C4-2B (cell line): ENCODE data around the gene MTFR1L.

Experiments
- H3K27ac ChIP-seq: fragments of 450-650 bp; 2 replicates; pipeline ENCODE4 v1.5.1; 2017
- CTCF ChIP-seq: fragments of 450-650 bp; conservative IDR thresholded peaks from 2 replicates; pipeline ENCODE4 v1.5.1; 2017; ENCODE audit warnings: mild to moderate bottlenecking
- ZFX ChIP-seq: fragments of 450-650 bp; IDR thresholded peaks from 2 replicates; pipeline ENCODE4 v1.6.1; 2017

MTFR1L gene

GRCh38 chr1:25821112-25821476, 1.3 kb downstream of the MTFR1L start:
- TF ChIP-seq ZFX, result no peak
- TF ChIP-seq CTCF, result no peak
- peak overlapping the region; percentile 93 for H3K27ac ChIP-seq

DNA sequence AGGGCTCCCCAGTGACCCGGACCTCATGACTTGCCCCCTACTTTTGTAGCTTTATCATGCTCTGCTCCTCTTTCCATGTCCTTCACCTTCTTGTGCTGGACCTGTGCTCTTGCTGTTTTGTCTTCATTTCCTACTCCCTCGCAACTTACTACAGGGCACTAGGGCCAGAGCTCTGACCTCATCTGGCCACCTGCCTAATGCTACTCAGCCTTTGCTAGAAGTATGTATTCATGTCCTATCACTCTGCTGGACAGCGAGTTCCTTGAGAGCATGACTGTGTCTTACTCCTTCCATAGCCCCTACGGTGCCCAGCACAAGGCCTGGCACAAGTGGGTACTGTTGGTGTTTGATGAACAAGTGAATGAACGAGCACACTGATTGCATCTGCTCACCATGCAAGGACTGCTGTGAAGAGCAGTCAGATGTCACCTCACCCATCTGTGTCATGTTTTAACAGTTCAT, 1.9 kb downstream of the MTFR1L start:
- H3K27ac ChIP-seq, result peak overlapping the region; percentile 93
- TF ChIP-seq CTCF (no peak), ZFX (no peak)

DNA sequence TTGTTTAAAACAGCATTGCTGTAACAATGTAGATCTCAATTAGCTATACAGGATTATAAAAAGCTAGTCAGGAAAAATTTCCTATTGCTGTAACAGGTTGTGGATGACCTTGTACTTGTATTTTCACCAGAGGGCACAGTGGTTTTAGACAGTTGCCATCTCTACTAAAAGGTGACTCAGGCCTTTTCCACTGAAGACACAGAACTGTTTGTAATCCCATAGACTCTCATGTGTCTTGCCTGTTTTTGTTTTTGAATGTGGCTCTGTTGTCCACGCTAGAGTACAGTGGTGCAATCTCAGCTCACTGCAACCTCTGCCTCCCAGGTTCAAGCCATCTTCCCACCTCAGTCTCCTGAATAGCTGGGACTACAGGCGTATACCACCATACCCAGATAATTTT, 5.9 kb downstream of the MTFR1L start:
- peak overlapping the region; percentile 20 for H3K27ac ChIP-seq
- no peak for TF ChIP-seq ZFX
- no peak for TF ChIP-seq CTCF

- no peak for TF ChIP-seq ZFX
- TF ChIP-seq CTCF, result no peak
- peak overlapping the region; percentile 40 for H3K27ac ChIP-seq
Observed at GRCh38 chr1:25826571-25826970, 6.8 kb downstream of the MTFR1L start.

DNA sequence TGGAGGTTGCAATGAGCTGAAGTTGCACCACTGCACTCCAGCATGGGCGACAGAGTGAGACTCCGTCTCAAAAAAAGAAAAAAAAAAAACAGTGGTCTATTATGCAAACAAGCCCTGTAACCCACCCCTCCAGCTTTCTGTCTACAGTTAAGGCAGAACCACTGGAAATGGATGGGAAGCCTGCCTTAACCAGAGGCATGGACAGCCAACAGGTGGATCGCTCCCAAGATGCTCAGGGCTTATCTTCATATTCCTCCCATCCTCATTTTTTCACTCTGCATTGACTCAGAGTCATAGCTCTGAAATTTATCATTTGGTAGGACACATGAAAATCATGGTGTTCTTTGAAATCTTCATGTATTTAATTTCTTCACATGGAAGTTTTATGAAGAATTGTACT, 8.7 kb downstream of the MTFR1L start:
- H3K27ac ChIP-seq, result no peak overlapping the region
- TF ChIP-seq ZFX (no peak), CTCF (no peak)

DNA sequence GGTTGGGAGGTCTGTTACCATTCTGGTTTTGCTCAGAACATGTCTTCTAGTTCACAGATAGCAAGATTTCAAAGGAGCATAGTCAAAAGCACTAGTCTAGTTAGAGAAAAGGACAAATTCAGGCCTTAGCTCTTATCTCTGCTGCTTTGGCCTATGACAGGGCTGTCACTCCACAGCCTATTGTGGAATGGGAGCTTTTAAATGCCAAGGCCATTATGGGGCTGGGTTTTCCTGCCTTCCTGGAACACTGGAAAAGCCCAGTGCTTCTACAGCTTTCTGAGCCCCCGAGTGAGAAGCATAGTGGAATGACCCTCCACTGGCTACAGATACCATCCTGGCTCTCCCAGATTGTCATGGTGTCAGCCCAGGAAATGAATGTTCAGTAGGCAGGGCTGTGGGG, 9.3 kb downstream of the MTFR1L start:
- no peak for TF ChIP-seq CTCF
- TF ChIP-seq ZFX, result no peak
- H3K27ac ChIP-seq, result no peak overlapping the region

GRCh38 chr1:25831569-25832196, 11.9 kb downstream of the MTFR1L start:
- TF ChIP-seq CTCF (no peak), ZFX (no peak)
- no peak overlapping the region for H3K27ac ChIP-seq
